Measurements from ENCODE around the gene UCHL5.
"Not testable (repeated sequence)": the region's sequence is repeated elsewhere in the genome, so short reads cannot be mapped to it uniquely, and the experiment has no call there.

The UCHL5 gene

DNA sequence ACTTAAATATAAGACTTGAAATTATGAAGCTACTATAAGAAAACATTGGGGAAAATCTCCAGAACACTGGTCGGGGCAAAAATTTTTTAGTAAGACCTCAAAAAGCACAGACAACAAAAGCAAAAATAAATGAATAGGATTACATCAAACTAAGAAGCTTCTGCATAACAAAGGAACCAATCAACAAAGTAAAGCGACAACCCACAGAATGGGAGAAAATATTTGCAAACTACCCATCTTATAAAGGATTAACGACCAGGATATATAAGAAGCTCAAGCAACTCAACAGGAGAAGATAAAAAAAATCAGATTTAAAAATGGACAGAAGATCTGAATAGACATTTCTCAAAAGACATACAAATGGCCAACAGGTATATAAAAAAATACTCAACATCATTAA, 19.1 kb downstream of the UCHL5 start:
- ChIA-PET POLR2A (ENCODE audit: low non-redundant PET) (no interaction called here), CTCF (interaction anchor here (0.6 kb wide), 1 partner anchor 52 kb away, joined by 3 read pairs; no protein-coding TSS in a partner anchor)
- H3K27ac ChIP-seq = no peak overlapping the region
- DNase-seq (ENCODE audit: low spot score) = no peak
- TF ChIP-seq, protein P1, sequence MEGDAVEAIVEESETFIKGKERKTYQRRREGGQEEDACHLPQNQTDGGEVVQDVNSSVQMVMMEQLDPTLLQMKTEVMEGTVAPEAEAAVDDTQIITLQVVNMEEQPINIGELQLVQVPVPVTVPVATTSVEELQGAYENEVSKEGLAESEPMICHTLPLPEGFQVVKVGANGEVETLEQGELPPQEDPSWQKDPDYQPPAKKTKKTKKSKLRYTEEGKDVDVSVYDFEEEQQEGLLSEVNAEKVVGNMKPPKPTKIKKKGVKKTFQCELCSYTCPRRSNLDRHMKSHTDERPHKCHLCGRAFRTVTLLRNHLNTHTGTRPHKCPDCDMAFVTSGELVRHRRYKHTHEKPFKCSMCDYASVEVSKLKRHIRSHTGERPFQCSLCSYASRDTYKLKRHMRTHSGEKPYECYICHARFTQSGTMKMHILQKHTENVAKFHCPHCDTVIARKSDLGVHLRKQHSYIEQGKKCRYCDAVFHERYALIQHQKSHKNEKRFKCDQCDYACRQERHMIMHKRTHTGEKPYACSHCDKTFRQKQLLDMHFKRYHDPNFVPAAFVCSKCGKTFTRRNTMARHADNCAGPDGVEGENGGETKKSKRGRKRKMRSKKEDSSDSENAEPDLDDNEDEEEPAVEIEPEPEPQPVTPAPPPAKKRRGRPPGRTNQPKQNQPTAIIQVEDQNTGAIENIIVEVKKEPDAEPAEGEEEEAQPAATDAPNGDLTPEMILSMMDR (conservative IDR thresholded peaks at IDR 0.05; ENCODE audit: low read depth) = no peak

DNA sequence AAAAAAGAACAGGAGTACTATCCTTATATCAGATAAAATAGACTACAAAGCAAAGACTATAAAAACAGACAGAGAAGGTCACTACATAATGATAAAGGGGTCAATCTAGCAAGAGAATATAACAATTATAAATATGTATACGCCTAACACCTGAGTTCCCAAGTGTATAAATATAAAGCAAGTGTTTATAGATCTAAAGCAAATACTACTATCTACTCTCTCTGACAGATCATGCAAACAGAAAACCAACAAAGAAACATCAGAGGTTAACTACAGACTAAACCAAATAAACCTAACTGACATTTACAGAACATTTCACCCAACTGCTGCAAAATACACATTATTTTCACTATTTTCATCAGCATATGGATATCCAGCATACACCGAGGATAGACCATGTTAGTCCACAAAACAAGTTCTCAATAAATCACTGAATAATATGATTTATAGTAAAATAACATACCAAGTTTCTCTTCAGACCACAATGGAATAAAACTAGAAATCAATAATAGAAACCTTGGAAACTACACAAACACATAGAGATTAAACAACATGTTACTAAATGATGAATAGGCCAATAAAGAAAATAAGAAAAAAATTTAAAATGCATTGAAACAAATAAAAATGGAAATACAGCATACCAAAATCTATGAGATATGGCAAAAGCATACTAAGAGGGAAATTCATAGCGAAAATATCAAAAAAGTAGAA, 22.7 kb downstream of the UCHL5 start:
- no peak overlapping the region for H3K27ac ChIP-seq
- POLR2A ChIA-PET (ENCODE audit: low non-redundant PET) = no interaction called here
- TF ChIP-seq, protein P1 (conservative IDR thresholded peaks at IDR 0.05; ENCODE audit: low read depth) = no peak
- no peak for DNase-seq (ENCODE audit: low spot score)
- CTCF ChIA-PET = no interaction called here

DNA sequence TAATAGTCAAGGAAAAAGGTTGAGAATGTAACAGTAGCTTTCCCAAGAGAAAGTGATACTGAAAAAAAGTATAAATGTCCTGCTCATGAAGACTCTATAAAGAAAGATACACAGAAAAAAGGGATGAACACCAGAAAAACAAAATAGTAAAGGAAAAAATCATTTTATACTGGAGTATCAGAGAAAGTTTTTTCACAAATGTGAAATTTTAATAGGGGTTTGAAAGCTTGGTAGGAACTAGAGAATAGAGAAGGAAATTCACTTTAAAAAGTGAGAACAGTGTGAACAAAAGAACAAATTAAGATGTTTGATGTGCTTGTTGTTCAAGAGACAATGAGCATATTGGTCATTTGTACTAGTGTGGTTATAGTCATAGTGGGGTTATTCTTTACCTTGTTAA, 25.6 kb downstream of the UCHL5 start:
- DNase-seq (ENCODE audit: low spot score) = no peak
- POLR2A ChIA-PET (ENCODE audit: low non-redundant PET) = no interaction called here

GRCh38 chr1:193032643-193033427, 26.3 kb downstream of the UCHL5 start:
- CTCF ChIA-PET = interaction anchor here (1.5 kb wide), 1 partner anchor 225 kb away, joined by 3 read pairs; no protein-coding TSS in a partner anchor
- DNase-seq (ENCODE audit: low spot score); POLR2A ChIA-PET (ENCODE audit: low non-redundant PET); H3K27ac ChIP-seq: not testable (repeated sequence)

More for the DNA sequence above, 25.6 kb downstream of the UCHL5 start:
- TF ChIP-seq, protein P1 (conservative IDR thresholded peaks at IDR 0.05; ENCODE audit: low read depth) = no peak
- CTCF ChIA-PET = no interaction called here
- H3K27ac ChIP-seq = no peak overlapping the region

DNA sequence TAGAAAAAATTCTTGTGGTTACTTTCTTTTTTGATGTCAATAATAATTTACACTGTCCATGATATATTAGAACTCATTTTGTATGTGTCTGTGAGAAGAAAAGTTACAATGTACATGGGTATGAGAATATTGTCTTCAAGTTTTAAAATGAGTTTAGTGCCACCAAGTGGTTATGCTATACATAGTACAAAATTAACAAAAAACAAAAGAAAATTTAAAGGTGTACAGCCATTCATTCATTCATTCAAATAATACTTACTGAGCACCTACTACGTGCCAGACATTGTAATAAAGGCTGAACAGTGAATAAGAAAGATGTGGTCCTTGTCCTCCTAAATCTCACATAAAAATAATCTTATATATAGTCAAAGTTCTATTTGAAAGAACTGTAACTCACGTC, 27.7 kb downstream of the UCHL5 start:
- no peak overlapping the region for H3K27ac ChIP-seq
- CTCF ChIA-PET = interaction anchor here (1.5 kb wide), 1 partner anchor 224 kb away, joined by 3 read pairs; no protein-coding TSS in a partner anchor
- peak; percentile 8 for DNase-seq (ENCODE audit: low spot score)
- TF ChIP-seq, protein P1 (conservative IDR thresholded peaks at IDR 0.05; ENCODE audit: low read depth) = peak; percentile 36; the same call in 1 of the 2 replicates
- POLR2A ChIA-PET (ENCODE audit: low non-redundant PET) = no interaction called here

DNA sequence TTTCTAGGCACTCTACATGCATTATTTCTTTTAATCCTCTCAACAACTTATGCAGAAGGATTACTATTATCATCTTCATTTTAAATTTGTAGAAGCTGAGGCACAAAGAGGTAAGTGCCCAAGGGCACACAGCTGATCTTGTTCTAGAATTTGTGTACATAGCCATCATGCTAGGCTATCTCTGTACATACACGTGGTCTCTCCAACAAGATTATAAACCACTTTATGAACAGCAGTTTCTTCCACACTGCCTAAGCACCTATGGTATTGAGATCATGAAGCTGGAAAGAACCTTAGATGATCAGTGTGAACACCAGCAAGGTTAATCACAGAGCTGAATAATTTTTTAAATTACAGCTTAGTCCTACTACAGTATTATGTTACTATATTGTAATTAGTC, 28.9 kb downstream of the UCHL5 start:
- no peak overlapping the region for H3K27ac ChIP-seq
- no peak for DNase-seq (ENCODE audit: low spot score)
- CTCF ChIA-PET = interaction anchor here (0.7 to 1.6 kb wide), 4 partner anchors 9 to 224 kb away, joined by 3 to 13 read pairs (median 4); no protein-coding TSS in a partner anchor
- POLR2A ChIA-PET (ENCODE audit: low non-redundant PET) = no interaction called here
- TF ChIP-seq, protein P1 (conservative IDR thresholded peaks at IDR 0.05; ENCODE audit: low read depth) = no peak
